ENCODE measurements around the gene MAFG.

The MAFG gene

DNA sequence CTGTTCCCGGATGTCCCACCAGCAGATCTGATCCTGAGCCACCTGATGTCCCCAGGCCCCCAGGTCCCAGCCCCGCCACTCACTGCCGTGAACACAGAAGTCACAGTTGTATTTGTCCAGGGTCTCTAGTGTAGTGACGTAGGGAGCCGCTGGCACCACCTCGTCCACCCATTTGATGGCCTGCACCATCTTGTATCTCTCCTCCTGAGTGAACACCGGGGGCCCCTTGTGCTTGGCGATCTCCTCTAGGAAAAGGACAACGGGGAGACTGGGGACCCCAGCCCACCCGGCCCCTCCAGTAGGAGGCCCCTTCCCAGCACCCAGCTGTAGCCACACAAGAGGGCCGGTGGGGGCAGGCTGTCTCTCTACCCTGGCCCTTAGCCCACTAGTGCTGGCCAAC lies 18.7 kb downstream of the MAFG start:
- no peak for FAIRE-seq

DNA sequence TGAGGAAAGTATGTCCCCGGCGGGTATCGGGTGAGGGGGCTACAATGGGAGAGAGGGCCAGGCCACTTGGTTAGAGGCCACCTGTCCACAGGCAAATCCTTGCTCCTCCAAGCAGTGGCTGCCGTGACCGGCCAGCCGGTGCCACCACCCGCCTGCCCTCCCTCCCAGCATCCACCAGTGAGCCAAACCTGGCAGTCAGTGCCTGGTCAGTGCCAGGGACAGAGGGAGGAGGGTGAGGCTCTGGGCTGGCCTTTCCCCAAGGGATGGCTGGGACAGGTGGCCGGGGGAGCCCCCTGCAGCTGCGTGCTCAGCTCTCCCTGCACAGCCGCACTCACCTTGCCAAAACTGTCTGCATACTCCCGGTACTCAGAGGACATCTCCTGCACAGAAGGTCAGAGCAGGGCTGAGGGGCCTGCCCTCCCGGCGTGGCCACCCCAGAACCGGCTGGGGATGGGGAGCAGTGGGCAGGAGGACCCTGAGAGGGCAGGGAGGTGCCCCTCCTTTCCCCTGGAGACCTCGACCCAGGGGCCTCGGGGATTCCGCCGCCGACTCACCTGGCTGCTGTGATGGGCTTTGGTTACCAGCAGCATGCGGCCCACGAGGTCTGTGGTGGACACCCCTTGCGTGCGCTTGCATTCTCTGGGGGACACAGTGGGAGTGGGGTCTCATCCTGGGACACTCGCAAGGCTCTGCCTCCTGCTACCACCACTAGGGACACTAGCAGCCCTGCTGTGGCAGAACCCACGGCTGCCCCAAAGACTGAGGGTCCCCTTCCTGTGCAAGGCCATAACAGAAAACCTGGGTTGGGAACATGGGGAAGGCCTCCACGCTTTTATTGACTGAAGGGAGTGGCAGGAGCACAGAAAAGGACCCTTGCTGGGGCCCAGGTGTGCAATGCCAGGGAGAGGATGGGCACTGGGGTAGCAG lies 20.1 kb downstream of the MAFG start:
- FAIRE-seq: no peak

DNA sequence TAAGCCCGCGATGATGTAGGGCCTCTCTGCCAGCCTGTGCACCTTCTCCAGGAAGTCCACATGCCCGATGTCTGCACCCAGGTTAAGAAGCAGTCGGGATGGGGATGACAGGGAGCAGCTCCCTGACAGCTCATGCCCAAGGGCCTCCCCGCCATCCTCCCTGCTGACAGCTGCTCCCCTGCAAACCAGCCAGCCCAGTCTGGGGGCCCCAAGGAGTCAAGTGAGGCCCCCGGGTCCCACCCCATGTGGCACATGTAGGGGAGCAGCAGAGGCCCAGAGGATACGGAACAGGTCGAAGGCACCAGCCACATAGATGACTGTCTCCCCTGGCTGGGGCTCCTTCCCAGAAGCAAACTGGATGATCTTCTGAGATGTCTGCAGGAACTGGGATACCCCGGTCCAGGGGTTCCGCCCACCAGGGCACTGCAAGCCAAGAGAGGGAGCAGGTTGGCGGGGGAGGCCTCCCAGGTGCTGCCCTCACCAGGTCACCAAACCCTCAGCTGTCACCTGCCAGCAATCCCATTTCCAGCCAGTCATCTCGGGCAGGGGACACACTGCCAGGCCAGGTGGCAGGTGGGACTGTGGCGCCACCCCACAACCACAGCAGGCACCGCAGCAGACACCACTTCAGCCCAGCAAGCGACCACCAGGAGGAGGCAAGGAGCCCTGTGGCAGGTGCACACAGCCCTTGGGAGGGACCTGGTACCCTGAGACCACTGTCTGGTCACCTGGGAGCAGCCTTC lies 20.9 kb downstream of the MAFG start:
- FAIRE-seq: no peak

DNA sequence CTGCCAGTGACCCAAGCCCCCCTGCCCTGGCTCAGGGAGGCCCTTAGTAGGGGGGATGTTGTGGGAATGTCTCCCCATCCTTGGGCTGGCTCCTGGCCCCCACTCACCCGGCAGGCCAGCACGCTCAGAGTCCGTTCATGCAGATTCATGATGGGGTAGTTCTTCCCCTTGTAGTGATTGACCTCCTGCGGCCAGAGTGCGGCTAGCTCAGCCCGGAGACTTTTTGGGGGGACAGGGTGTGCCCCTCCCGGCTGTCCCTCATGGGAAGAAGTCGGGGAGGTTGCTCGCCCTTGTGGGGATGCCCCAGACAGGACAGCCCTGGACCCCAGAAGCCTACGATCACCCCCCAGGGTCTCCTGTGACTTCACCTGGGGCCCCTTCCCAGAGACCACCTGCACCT lies 21.5 kb downstream of the MAFG start:
- FAIRE-seq: no peak

DNA sequence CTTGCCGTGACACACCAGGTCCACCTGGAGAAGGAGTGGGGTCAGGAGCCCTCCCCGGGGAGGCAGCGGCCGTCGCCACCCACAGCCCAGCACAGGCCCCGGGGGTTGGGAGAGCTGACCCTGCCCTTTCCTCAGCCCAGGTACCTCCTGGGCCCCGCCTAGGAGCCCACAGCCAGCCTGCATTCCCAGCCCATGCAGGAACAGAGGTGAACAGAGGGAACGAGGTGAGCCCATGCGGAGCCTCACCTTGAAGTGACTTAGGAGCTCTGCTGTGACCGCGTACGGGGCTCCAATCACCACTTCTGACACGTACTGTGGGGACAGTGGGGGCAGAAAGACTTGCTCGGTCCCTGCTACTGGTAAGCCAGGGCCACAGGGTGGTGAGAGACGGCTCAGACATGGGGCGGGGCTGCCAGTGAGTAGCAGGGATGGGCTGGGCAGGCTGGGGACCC lies 22.1 kb downstream of the MAFG start:
- FAIRE-seq: no peak

DNA sequence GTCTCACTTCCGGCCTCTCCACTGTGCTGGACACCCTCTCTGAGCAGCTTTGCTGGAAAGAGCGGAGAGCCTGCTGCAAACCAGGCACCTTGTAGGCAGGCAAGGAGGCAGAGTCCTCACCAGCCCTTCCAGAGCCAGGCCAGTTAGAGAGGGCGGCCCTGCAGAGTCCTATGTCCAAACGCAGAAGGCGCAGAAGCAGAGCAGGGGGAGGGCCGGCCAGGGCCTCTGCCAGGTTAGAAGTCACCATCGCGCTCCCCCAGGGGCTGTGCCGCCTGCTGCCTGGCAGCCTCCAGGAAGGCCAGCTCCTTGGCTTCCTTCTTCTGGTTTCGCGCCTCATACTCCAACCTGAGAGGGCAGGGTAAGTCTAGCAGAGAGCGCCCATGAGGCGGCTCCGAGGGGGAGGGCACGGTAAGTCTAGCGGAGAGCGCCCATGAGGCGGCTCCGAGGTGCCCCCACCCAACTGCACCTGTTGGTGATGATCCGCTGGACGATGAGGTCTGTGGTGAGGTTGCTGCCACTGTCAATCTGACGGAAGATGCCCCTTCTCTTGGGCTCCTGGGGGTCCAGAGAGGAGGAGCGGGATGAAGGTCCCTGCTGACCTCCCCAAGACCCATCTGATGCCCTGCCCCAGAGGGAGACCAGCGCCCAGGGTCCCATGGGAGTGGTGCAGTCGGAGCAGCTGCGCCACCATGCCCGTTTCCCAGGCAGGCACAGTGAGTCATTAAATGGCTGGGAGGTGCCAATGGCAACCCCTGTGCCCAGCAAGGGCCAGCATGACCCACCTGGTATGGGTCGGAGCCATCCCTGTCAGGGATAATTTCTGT lies 22.7 kb downstream of the MAFG start:
- no peak for FAIRE-seq

DNA sequence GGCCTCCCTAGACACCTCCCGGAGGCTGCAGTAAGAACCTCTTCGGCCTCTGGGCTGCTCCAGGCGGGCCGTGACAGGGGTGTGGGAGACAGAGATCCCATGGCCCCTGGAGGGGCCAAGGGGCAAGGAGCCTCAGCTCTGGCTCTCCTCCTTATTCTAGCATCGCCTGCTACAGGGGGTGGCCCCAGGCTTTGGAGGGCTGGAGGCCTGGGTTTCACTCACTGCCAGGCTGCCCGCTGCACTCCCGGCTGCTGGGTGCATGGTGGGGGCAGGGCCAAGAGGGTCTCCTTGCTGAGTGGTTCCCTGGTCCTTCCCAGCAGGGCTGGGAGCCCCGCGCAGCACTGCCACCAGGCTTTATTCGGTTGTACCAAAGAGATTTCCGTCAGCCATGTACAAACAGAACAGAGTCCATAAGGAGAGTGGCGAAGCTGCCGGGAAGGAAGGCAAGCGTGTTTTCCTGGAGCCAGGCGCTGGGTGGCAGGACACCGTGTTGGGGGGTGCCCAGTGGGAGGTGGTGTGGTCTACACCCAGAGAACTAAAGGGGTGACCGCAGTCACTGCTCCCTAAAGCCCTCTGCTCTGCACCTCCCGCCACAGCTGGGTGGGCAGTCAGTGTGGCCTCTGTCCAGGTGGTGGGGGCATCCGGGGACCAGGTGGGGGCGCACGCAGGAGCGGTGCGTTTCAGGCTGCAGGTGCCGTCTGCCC lies 23.5 kb downstream of the MAFG start:
- no peak for FAIRE-seq

DNA sequence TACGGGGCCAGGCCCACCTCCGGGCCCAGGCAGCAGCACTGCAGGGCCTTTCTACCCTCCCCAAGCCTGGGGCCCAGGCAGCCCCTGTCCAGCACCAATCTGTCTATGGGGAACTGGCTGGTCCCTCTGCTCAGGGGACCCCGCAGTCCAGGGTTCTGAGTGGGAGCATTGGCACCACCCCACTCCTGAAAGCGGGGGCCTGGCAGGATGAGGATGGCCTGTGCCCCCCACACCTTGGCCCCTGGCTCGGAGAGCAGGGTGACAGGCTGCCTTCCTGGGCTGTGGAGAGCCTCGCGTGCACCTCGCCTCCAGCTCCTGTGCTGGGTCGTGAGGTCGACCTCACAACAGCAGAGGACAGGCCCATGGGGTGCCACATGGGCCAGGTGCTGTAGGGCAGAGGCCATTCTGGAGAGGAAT lies 24.1 kb downstream of the MAFG start:
- FAIRE-seq: no peak

DNA sequence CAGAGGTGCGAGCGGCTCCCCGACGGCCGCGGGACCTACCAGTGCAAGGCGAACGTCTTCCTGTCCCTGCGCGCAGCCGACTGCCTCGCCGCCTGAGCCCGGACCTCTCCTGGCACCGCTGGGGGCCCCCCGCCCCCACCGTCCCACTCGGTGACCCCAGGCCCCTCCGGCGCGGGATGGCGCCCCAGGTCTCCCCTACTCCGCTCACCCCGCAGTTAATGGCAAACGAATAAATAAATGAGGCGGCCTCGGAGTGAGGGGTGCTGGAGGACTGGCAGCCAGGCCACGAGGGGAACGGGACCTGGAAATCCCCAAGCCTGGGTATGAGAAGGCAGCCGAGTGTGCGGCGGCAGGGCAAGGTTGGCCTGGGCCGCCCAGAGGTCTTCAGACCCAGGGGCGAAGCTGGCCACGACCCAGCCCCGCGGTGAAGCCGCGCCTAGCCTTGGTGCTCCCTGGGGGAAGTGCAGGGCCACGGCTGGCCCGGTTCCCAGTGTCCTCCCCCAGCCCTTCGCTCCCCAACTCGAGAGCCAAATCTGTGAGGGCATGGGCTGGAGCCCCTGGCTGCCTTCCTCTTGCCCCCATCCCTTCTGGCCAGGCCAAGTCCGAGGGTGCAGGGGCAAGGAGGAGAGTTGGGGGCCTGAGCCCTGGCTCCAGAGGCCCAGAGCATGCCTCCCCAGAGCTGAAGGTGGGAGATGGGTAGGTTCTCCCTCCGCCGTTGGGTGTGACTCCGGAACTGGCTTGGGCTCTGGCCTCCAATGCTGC lies 24.7 kb downstream of the MAFG start:
- no peak for FAIRE-seq

DNA sequence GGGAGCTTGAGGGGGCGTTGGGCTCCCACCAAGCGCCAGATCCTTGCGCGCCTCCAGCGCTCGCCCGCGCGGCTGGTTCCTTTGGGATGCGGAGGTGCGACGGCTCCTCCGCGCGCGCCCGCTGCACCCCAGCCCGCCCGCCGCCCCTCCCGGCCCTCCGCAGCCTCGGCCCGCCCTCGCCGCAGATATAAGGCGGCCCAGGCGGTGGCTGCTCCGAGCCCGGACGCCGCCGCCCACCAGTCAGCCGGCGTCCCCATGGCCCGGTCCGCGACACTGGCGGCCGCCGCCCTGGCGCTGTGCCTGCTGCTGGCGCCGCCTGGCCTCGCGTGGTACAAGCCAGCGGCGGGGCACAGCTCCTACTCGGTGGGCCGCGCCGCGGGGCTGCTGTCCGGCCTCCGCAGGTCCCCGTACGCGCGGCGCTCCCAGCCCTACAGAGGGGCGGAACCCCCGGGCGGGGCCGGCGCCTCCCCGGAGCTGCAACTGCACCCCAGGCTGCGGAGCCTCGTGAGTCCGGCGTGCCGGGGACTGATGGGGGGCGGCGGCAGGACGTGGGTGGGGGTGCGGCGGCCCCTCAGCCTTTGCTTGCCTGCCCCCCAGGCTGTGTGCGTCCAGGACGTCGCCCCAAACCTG lies 25.4 kb downstream of the MAFG start, which contains the start of gene NPB:
NPB (plus strand) TSS at position 216 of the 630 bp plus-strand sequence; CDS start at position 256, 40 bp downstream.
- no peak for FAIRE-seq

DNA sequence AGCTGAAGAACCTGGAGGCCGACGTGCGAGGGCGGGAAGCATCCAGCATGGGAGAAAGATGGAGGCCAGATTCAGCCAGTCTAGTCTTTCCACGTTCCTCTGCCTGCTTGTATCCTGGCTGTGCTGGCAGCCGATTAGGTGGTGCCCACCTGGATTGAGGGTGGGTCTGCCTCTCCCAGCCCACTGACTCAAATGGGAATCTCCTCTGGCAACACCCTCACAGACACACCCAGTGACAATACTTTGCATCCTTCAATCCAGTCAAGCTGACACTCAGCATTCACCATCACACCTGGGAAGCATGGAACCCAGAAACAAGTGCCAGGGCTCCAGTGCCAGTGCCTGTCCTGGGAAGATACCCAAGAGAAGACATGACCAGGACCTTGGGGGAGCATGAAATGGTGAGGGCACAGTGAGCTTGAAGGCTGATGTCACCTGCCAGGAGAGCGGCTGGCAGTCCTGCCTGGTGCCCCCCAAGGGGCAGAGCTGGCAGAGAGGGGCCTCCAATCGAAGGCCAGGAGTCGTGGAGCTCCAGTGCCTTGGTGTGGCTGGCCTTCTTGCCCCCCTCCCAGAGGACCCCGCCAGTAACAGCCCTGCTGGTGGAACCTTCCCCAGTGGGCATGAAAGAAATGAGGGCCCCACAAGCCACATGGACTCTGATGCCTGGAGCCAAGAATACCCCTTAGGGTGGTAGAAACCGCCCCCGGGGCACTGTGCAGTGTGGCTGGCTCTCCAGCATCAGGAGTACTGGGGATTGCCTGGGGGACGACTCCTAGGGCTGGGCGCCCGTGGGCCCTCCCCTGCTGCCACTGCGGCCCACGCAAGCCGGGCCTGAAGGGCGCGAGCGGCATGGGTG lies 26.1 kb downstream of the MAFG start:
- no peak for FAIRE-seq

DNA sequence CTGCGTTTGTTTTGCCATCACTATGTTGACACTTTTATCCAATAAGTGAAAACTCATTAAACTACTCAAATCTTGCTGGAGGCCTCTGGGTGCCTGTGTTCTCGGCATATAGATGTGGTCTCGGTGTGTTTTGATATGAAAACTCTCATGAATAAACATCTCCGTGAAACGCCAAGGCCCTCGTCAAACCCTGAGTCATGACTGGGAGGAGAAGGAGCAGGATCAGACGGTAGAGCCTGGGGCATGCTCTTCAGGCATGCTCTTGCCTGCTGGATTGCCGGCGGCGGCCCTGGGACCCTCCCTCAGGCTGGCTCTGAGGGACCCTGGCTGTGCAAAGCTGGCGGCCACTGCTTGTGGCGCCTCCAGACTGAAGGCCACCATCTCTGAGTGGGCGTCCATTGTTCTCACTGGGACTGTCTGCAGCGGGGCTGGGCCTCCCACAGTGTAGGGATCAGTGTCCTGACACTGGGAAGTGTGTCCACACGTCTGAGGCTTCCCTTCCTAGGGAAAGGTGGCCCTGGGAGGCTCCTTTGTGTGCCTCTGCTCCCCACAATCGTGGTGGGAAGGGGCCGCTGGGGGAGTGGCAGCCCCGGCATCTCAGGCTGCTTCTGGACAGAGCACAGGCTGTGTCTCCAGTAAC lies 27.2 kb downstream of the MAFG start:
- no peak for FAIRE-seq

DNA sequence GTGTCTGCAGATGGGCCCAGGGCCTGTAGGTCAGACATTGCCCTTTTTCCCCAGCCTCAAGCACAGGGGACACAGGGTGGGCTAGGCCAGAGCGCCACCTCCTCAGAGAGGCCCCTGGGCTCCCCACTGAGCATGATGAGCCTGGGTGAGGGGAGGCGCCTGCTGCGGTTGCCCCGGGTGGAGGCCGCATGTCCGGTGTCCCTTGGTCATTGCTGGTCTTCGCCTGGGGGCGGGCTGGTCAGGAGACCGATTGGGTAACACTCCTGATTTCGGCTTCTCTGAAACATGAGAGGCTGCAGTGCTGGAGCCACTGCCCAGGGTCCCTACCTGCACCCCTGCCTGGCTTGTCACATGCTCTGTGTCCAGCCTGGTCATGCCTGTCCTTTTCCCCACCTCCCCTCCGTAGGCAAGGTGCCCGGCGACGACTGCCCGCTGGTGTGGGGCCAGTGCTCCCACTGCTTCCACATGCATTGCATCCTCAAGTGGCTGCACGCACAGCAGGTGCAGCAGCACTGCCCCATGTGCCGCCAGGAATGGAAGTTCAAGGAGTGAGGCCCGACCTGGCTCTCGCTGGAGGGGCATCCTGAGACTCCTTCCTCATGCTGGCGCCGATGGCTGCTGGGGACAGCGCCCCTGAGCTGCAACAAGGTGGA lies 27.9 kb downstream of the MAFG start:
- FAIRE-seq: no peak

DNA sequence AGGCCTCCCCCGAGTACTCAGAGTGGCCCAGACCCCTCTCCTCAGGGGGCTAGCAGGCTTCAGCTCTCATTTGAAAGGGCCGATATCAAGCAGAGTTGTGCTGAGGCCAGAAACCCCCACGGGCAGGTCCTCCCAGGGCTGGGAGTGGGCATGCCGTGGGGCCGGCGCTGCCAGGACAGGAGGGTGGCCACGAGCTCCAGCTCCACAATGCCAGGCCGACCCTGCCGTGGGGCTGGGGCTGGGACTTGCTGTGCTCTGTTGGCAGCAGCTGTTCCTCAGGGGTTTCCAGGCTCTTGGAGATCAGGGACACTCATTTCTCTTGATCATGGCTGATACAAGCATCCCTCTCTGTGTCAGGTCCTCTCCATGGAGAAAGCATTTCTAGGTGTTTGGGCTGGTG lies 28.6 kb downstream of the MAFG start:
- FAIRE-seq: no peak

DNA sequence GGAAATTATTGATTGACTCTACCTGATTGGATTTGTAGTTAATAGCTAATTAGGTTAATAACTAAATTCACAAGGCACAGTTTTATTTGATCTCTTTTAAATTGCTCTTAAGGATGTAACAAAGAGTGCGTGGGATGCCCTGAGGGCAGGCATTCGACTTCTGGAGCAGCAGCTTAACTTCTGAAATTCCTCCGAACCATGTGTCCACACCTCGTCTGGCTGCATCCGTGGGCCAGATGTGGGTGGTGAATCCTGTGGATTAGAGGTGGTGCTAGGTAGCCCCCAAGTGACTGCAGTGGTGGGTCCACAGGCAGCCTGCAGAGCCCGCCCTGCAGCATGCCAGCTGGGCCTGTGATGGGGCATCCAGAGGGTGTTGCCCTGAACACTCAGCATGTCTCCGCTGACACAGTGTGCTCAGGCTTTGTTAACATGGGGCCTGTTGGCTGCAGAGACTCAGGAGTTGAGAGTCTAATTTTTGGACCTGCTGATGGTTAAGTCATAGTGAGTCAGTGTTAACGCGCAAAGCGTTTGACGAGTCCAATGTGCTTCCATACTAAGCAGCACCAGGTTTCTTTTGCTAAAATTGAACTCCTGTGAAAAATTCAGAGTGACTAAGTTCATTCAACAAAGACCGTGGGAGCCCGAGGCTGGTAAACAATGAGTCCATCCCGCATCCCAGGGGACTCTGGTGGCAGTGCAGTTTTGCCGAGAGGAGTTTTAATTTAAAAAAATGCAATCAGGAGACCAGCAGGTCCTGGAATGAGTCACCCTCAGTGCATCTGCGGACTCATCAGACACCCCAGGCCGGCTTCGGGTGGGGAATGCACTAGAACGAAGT lies 29.3 kb downstream of the MAFG start:
- FAIRE-seq: no peak

DNA sequence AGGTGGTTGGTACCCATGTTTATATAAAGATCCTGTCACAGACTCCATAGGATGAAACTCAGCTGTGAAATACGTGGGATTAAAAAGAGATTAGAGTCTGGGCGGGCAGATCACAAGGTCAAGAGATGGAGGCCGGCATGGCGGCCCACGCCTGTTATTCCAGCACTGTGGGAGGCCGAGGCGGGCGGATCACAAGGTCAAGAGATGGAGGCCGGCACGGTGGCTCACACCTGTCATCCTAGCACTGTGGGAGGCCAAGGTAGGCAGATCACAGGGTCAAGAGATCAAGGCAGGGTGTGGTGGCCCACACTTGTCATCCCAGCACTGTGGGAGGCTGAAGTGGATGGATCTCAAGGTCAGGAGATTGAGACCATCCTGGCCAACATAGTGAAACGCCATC lies 32.1 kb downstream of the MAFG start:
- FAIRE-seq: no peak

DNA sequence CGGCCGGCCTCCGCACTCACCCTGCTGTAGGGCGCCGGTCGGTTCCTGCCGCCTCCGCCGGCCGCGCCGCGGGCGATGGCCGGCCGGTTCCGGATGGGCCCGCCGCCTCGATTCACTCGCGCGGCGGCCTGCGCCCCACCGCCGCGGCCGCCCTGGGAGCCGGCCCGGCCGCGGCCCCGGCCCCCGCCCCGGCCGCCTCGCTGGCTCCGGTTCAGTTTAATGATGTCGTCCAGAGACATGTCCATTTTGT lies 36.3 kb downstream of the MAFG start:
- FAIRE-seq: no peak

All from TTC549 (cell line).